IMR-90 (cell line): Measurements from ENCODE around the gene EXOC3L4. TPM values are rescaled to one million over a fixed set of nuclear protein-coding genes. Genes with fewer than 3 reads are reported as not detected.

Experiments used
- ATAC-seq: fragments of 200-7000 bp; cut with Tn5 transposase; 2 replicates; pipeline ENCODE4 v1.9.1; 2020; ENCODE audit warnings: low read depth, mild to moderate bottlenecking, moderate library complexity
- BruUV-seq: library from RNA; stranded (reverse); fragments of 400-500 nt; replicated peaks from 2 replicates; lab custom pipeline; 2021; lab: Mats Ljungman, UMichigan
- CTCF ChIA-PET: fragments of 300-600 bp; formaldehyde crosslinking; extraction: SDS; loops from one replicate; lab custom pipeline; 2021; ENCODE audit warnings: antibody characterized with exemption; lab: Yijun Ruan, JAX
- POLR2A ChIA-PET: fragments of 300-600 bp; sonication (Branson Sonifier 250); formaldehyde crosslinking; loops from one replicate; lab custom pipeline; 2022; ENCODE audit warnings: antibody characterized with exemption; ENCODE audit not compliant: unreplicated experiment; lab: Charles Lee
- DNase-seq: peaks from one replicate; pipeline ENCODE4 v3.0.0; 2013
- H2AFZ ChIP-seq: replicated peaks from 2 replicates; pipeline ENCODE3; 2013; ENCODE audit warnings: low read length, mild to moderate bottlenecking; ENCODE audit not compliant: poor library complexity
- H2AK5ac ChIP-seq: 2 replicates; pipeline ENCODE4 v1.6.1; 2013; ENCODE audit warnings: low read depth, low read length, inconsistent platforms
- H2AK9ac ChIP-seq: replicated peaks from 2 replicates; pipeline ENCODE3; 2013; ENCODE audit warnings: mild to moderate bottlenecking, low read depth, low read length, moderate library complexity; ENCODE audit not compliant: poor library complexity
- H2BK120ac ChIP-seq: 2 replicates; pipeline ENCODE4 v1.6.1; 2013; ENCODE audit warnings: low read depth, low read length, inconsistent platforms
- H2BK15ac ChIP-seq: 3 replicates; pipeline ENCODE4 v1.6.1; 2013; ENCODE audit warnings: low read depth, low read length, inconsistent platforms
- H2BK20ac ChIP-seq: 2 replicates; pipeline ENCODE4 v1.6.1; 2013; ENCODE audit warnings: low read depth, mild to moderate bottlenecking, inconsistent platforms, low read length, moderate library complexity
- H2BK5ac ChIP-seq: 2 replicates; pipeline ENCODE4 v1.6.1; 2013; ENCODE audit warnings: mild to moderate bottlenecking, low read depth, low read length, inconsistent platforms; ENCODE audit not compliant: poor library complexity, severe bottlenecking
- H3K14ac ChIP-seq: replicated peaks from 2 replicates; pipeline ENCODE4 v1.6.1; 2013; ENCODE audit warnings: low read depth, low read length, inconsistent platforms
- H3K18ac ChIP-seq: 2 replicates; pipeline ENCODE4 v1.6.1; 2013; ENCODE audit warnings: low read depth, low read length, control low read depth
- H3K23ac ChIP-seq: 2 replicates; pipeline ENCODE4 v1.6.1; 2013; ENCODE audit warnings: low read depth, low read length, inconsistent platforms
- H3K27ac ChIP-seq: 2 replicates; pipeline ENCODE4 v1.5.1; 2013; ENCODE audit warnings: mild to moderate bottlenecking, control low read depth, low read length; ENCODE audit not compliant: insufficient read depth
- H3K27me3 ChIP-seq: 2 replicates; pipeline ENCODE4 v1.6.1; 2013; ENCODE audit warnings: low read length; ENCODE audit not compliant: control insufficient read depth, insufficient read depth
- H3K36me3 ChIP-seq: 2 replicates; pipeline ENCODE4 v1.6.1; 2013; ENCODE audit warnings: low read length, mixed read lengths; ENCODE audit not compliant: control insufficient read depth, insufficient read depth
- H3K4ac ChIP-seq: 2 replicates; pipeline ENCODE4 v1.6.1; 2013; ENCODE audit warnings: low read depth, low read length, inconsistent platforms
- H3K4me1 ChIP-seq: 2 replicates; pipeline ENCODE4 v1.6.1; 2013; ENCODE audit warnings: low read length, mixed read lengths; ENCODE audit not compliant: control insufficient read depth, insufficient read depth
- H3K4me2 ChIP-seq: 2 replicates; pipeline ENCODE4 v1.6.1; 2013; ENCODE audit warnings: low read depth, mild to moderate bottlenecking, control low read depth, low read length, moderate library complexity
- H3K4me3 ChIP-seq: 2 replicates; pipeline ENCODE4 v1.5.1; 2013; ENCODE audit warnings: low read depth, mild to moderate bottlenecking, control low read depth, low read length, moderate library complexity; ENCODE audit not compliant: insufficient read depth
- H3K56ac ChIP-seq: 2 replicates; pipeline ENCODE4 v1.6.1; 2013; ENCODE audit warnings: low read length, inconsistent platforms; ENCODE audit not compliant: insufficient read depth; ENCODE audit errors: extremely low read depth
- H3K79me1 ChIP-seq, 2 experiments: 2 replicates each; pipeline ENCODE4 v1.6.1; 2013; ENCODE audit warnings: low read length in 2 of 2, inconsistent platforms in 1 of 2, low read depth in 1 of 2
- H3K9ac ChIP-seq: 2 replicates; pipeline ENCODE4 v1.6.1; 2013; ENCODE audit warnings: low read depth, low read length, control low read depth
- H3K9me1 ChIP-seq: 2 replicates; pipeline ENCODE4 v1.6.1; 2013; ENCODE audit warnings: low read length, inconsistent platforms; ENCODE audit not compliant: insufficient read depth
- H3K9me3 ChIP-seq: 2 replicates; pipeline ENCODE4 v1.6.1; 2013; ENCODE audit warnings: low read length; ENCODE audit not compliant: control insufficient read depth, insufficient read depth
- H4K20me1 ChIP-seq: 2 replicates; pipeline ENCODE4 v1.6.1; 2013; ENCODE audit warnings: low read length, inconsistent platforms; ENCODE audit not compliant: insufficient read depth
- H4K5ac ChIP-seq: 2 replicates; pipeline ENCODE4 v1.6.1; 2013; ENCODE audit warnings: mild to moderate bottlenecking, low read depth, low read length, control low read depth
- H4K8ac ChIP-seq, 2 experiments: 2 replicates each; pipeline ENCODE4 v1.6.1; 2013; ENCODE audit warnings: low read depth in 2 of 2, low read length in 2 of 2, control low read depth in 1 of 2, inconsistent platforms in 1 of 2
- H4K91ac ChIP-seq: 2 replicates; pipeline ENCODE4 v1.6.1; 2013; ENCODE audit warnings: low read depth, low read length, inconsistent platforms; ENCODE audit not compliant: insufficient read depth
- CEBPB ChIP-seq: IDR thresholded peaks from 2 replicates; pipeline ENCODE4 v1.6.1; 2012; ENCODE audit warnings: low read depth, low read length, improper control_type of control experiment
- MAFK ChIP-seq: IDR thresholded peaks from 2 replicates; pipeline ENCODE4 v1.6.1; 2012; ENCODE audit warnings: low read depth, low read length, improper control_type of control experiment
- WGBS, 2 experiments: methylation state at CpG; one replicate each; pipeline versions ENCODE4 v1.1.5 to v1.1.7; 2013; ENCODE audit warnings: missing lambda C conversion rate in 2 of 2; ENCODE audit not compliant: insufficient read length in 1 of 2; ENCODE audit errors: extremely low coverage in 2 of 2; 5-methylcytosine and 5-hydroxymethylcytosine counted together
- dilution Hi-C: fragments of 300-500 bp; cut with HindIII; formaldehyde crosslinking; loops from one replicate; pipeline ENCODE4 v1.14.3; 2018; ENCODE audit warnings: low sequenced_read_pairs; ENCODE audit not compliant: unreplicated experiment
- in situ Hi-C: fragments of 300-500 bp; cut with MboI; formaldehyde crosslinking; loops from 3 replicates; pipeline ENCODE4 v1.14.3; 2019; ENCODE audit warnings: low sequenced_read_pairs, inconsistent platforms, mixed read lengths
- intact Hi-C: fragments of 100-400 bp; cut with micrococcal nuclease; formaldehyde crosslinking; loops from 2 replicates; pipeline ENCODE4 v1.10.0; 2022
- polyA plus RNA-seq, 3 experiments: library from polyadenylated mRNA; depleted of rRNA; stranded (reverse); fragments of >200 nt; gene quantifications; 2 replicates each; pipeline ENCODE4 v1.2.3, GENCODE V29; 2012; ENCODE audit warnings: low replicate concordance in 1 of 3
- total RNA-seq: library from RNA; depleted of rRNA; stranded (reverse); fragments of >200 nt; gene quantifications from 2 replicates; pipeline ENCODE4 v1.2.3, GENCODE V29; 2012

Gene EXOC3L4
- total and polyA plus RNA-seq, 2 of the 4 experiments (the other 2 are of a cell fraction) = not detected

- no peak overlapping the region for H3K27ac ChIP-seq
- CTCF ChIA-PET = no interaction called here
These were observed 49.0 kb downstream of the EXOC3L4 start for GRCh38 chr14:103143506-103143905.

More at GRCh38 chr14:103143506-103143905, 49.0 kb downstream of the EXOC3L4 start:
- Histone ChIP-seq H4K5ac (no peak overlapping the region), H2BK120ac (peak overlapping the region; percentile 76), H4K8ac (peak overlapping the region in 1 of 2 experiments; percentile 6; a peak in 1 of 4 replicates), H3K9ac (no peak overlapping the region), H2BK5ac (no peak overlapping the region), H2AFZ (no peak overlapping the region), H4K20me1 (no peaks in the 10 kb centered on the region), H3K4ac (peak overlapping the region; percentile 71), H3K18ac (peak overlapping the region; percentile 49; the same call in 1 of the 2 replicates), H3K4me3 (no peak overlapping the region), H3K9me1 (peaks cover 8% of the 10 kb centered on the region), H3K14ac (0 out of 2 replicates have a peak overlapping the region, but pooled peaks have one; percentile 42), H2AK5ac (peak overlapping the region; percentile 59; the same call in 1 of the 2 replicates), H3K56ac (no peak overlapping the region), H2AK9ac (peak overlapping the region; percentile 5), H2BK20ac (peak overlapping the region; percentile 53), H4K91ac (peak overlapping the region; percentile 66; the same call in 1 of the 2 replicates), H3K4me1 (peaks cover 8% of the 10 kb centered on the region), H3K9me3 (no peaks in the 10 kb centered on the region), H2BK15ac (no peak overlapping the region), H3K27me3 (peaks cover 11% of the 10 kb centered on the region), H3K4me2 (no peak overlapping the region), H3K36me3 (no peaks in the 10 kb centered on the region), H3K23ac (no peak overlapping the region), H3K79me1 (no peaks in the 10 kb centered on the region)
- TF ChIP-seq MAFK (no peak), CEBPB (peak; percentile 61)
- dilution Hi-C loops (no loop called here), in situ Hi-C loops (no loop called here), intact Hi-C loops (loop anchor here (5.0 kb wide), 1 partner anchor 44 kb away; no protein-coding TSS in a partner anchor)
- 65% methylated on average over 2 of the region's 6 CpGs; no CpG with 5 or more reads in 1 of the 2 experiments for WGBS, 2 experiments
- no TSS peak for BruUV-seq
- DNase-seq (peak; percentile 46), ATAC-seq (peak; percentile 13; the same call in 1 of the 2 replicates)
- POLR2A ChIA-PET = no interaction called here
